ENCODE results near the gene PSMB2. TPM values are rescaled to one million over a fixed set of nuclear protein-coding genes. Genes with fewer than 3 reads are reported as not detected.

PSMB2 gene
- total RNA-seq, 1 donor from 2014 or later = 39.3 TPM

DNA sequence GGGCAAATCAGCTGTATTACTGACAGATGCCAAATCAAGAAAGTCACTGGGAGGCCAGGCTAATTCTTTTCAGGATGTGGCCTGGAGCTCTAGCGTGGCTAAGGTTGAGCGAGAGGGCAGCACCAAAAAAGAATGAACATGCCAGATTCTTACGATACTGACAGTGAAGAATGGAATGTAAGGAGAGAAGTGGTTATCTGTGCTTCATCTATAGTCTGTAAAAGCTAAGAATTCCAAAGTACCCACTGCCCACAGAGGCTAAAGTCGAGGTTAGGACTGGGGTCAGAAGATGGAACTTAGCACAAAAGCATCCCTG is 35.5 kb downstream of the PSMB2 start:
- DNase-seq (ENCODE audit: extremely low spot score in 2 of 2) = no peak
- Histone ChIP-seq H3K27ac (no peak overlapping the region), H3K4me1 (no peaks in the 10 kb centered on the region), H3K9me3 (no peaks in the 10 kb centered on the region), H3K27me3 (no peaks in the 10 kb centered on the region), H3K36me3 (peaks cover 0 to 73% of the 10 kb centered on the region in 2 donors), H3K4me3 (no peak overlapping the region)
- intact Hi-C loops (cut with DNase I) = no loop called here
- TF ChIP-seq POLR2AphosphoS5 (IDR thresholded peaks at IDR 0.05; ENCODE audit: insufficient read depth in 1 of 2, low read depth in 1 of 2) (no peak), POLR2A (IDR thresholded peaks at IDR 0.05) (no peak)
- TF ChIP-seq, protein P1, sequence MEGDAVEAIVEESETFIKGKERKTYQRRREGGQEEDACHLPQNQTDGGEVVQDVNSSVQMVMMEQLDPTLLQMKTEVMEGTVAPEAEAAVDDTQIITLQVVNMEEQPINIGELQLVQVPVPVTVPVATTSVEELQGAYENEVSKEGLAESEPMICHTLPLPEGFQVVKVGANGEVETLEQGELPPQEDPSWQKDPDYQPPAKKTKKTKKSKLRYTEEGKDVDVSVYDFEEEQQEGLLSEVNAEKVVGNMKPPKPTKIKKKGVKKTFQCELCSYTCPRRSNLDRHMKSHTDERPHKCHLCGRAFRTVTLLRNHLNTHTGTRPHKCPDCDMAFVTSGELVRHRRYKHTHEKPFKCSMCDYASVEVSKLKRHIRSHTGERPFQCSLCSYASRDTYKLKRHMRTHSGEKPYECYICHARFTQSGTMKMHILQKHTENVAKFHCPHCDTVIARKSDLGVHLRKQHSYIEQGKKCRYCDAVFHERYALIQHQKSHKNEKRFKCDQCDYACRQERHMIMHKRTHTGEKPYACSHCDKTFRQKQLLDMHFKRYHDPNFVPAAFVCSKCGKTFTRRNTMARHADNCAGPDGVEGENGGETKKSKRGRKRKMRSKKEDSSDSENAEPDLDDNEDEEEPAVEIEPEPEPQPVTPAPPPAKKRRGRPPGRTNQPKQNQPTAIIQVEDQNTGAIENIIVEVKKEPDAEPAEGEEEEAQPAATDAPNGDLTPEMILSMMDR (IDR thresholded peaks at IDR 0.05) = no peak

DNA sequence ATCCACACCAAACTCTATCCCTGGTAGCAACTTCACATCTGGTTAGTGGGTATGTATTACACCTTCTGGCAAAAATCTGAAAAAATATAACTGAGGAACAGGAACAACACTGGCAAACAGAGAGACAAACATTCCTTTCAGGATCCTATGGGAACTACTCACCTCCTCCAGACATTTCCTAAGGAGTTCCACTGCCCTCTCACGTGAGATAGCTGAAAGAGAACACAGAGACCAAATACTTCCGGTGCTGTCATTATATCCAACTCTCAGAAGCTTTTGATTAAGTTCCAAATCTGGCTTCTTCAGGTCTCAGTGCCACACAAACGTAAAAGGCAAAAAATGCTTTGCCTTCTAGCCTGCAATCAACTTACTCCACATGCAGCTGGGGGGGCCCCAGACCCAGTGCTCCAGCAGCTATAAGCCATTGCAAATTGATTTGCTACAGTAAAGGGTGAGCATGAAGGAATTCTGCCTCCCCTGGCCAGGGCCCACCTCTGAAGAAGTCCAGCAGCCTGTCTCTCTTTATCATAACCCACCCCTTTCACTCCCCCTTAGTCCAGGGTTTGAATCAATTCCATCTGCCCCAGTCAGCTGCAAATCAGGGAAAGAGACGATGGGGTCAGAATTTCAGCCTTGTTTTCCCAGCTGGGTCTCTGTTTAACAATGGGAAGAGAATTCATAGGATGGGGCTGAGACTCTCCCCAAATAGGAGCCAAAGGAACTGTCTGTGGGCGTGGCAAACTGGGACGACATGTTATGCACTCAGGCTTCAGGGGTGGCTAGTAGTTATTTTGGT is 36.1 kb downstream of the PSMB2 start:
- H3K27me3 ChIP-seq = no peaks in the 10 kb centered on the region
- H3K27ac ChIP-seq = no peak overlapping the region
- no peak overlapping the region for H3K4me3 ChIP-seq
- peaks cover 0 to 73% of the 10 kb centered on the region in 2 donors for H3K36me3 ChIP-seq
- H3K9me3 ChIP-seq = no peaks in the 10 kb centered on the region
- TF ChIP-seq POLR2AphosphoS5 (IDR thresholded peaks at IDR 0.05; ENCODE audit: insufficient read depth in 1 of 2, low read depth in 1 of 2) = no peak
- no peak for TF ChIP-seq POLR2A (IDR thresholded peaks at IDR 0.05)
- TF ChIP-seq, protein P1 (IDR thresholded peaks at IDR 0.05) = no peak
- H3K4me1 ChIP-seq = no peaks in the 10 kb centered on the region
- no peak for DNase-seq (ENCODE audit: extremely low spot score in 2 of 2)
- intact Hi-C loops (cut with DNase I) = no loop called here

DNA sequence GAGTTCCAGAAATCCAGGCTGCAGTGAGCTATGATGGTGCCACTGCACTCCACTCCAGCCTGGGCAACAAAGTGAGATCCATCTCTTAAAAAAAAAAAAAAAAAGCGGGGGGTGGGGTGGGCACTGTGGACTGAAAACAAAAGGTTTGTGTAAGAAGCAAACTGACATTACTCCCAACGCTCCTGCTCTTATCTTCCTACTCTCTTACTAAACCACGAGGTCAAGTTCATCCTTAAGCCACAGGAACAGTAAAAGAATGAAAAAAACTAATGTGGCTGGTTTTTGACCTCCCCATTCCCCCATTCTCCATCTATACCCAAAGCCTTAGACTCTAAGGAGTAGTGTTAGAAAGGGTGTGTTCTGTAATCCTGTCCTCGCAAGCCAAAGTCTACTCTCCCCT is 37.4 kb downstream of the PSMB2 start:
- DNase-seq (ENCODE audit: extremely low spot score in 2 of 2) = no peak
- intact Hi-C loops (cut with DNase I) = no loop called here
- peaks cover 0 to 68% of the 10 kb centered on the region in 2 donors for H3K36me3 ChIP-seq
- no peak overlapping the region for H3K27ac ChIP-seq
- TF ChIP-seq, protein P1 (IDR thresholded peaks at IDR 0.05) = no peak
- no peak for TF ChIP-seq POLR2AphosphoS5 (IDR thresholded peaks at IDR 0.05; ENCODE audit: insufficient read depth in 1 of 2, low read depth in 1 of 2)
- TF ChIP-seq POLR2A (IDR thresholded peaks at IDR 0.05) = no peak
- no peaks in the 10 kb centered on the region for H3K4me1 ChIP-seq
- H3K4me3 ChIP-seq = no peak overlapping the region
- no peaks in the 10 kb centered on the region for H3K27me3 ChIP-seq
- H3K9me3 ChIP-seq = no peaks in the 10 kb centered on the region

DNA sequence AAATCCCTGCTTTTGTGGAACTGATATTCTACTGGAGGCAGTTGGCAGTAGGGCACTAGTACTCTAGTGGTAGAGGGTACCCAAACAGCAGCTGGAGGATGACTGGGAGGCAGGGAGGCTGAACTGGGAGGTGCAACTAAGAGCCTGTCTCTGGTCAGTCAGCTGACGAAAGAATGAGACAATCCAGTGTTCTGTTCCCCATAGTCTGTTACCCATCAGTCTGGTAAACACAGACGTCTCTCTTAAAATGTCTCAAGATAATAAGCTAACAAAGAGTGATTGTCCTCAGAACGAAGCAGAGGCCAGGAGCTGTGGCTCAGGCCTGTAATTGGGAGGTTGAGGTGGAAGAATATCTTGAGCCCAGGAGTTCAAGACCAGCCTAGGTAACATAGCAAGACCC is 37.9 kb downstream of the PSMB2 start:
- Histone ChIP-seq H3K4me1 (no peaks in the 10 kb centered on the region), H3K27me3 (no peaks in the 10 kb centered on the region), H3K9me3 (no peaks in the 10 kb centered on the region), H3K27ac (no peak overlapping the region), H3K4me3 (no peak overlapping the region), H3K36me3 (peaks cover 0 to 63% of the 10 kb centered on the region in 2 donors)
- intact Hi-C loops (cut with DNase I) = no loop called here
- TF ChIP-seq POLR2AphosphoS5 (IDR thresholded peaks at IDR 0.05; ENCODE audit: insufficient read depth in 1 of 2, low read depth in 1 of 2) (no peak), POLR2A (IDR thresholded peaks at IDR 0.05) (no peak)
- TF ChIP-seq, protein P1 (IDR thresholded peaks at IDR 0.05) = no peak
- no peak for DNase-seq (ENCODE audit: extremely low spot score in 2 of 2)

DNA sequence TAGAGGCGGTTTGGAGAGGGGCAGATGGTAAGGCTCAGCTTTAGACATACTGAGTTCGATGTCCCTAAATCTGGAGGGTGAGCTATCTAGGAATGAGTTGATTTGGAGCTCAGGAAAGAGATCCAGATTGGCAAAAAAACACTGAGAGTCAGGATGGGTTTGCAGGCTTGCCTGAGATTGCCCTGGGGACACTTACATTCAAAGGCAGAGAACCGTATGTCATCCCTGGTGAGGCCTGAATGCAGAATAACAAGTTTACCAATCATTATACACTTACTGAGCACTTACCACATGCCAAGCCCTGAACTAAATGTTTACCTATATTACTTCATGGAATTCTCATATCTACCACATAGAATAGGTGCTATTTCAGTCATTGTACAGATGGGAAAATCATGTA is 40.7 kb downstream of the PSMB2 start:
- TF ChIP-seq, protein P1 (IDR thresholded peaks at IDR 0.05) = no peak
- TF ChIP-seq POLR2AphosphoS5 (IDR thresholded peaks at IDR 0.05; ENCODE audit: insufficient read depth in 1 of 2, low read depth in 1 of 2) (no peak), POLR2A (IDR thresholded peaks at IDR 0.05) (no peak)
- DNase-seq (ENCODE audit: extremely low spot score in 2 of 2) = no peak
- intact Hi-C loops (cut with DNase I) = no loop called here
- Histone ChIP-seq H3K27ac (no peak overlapping the region), H3K36me3 (peaks cover 0 to 42% of the 10 kb centered on the region in 2 donors), H3K4me1 (no peaks in the 10 kb centered on the region), H3K27me3 (no peaks in the 10 kb centered on the region), H3K4me3 (no peak overlapping the region), H3K9me3 (no peaks in the 10 kb centered on the region)
